ENCODE measurements around the gene CMSS1.

Gene CMSS1

GRCh38 chr3:99817437-99818240 is at the start of gene CMSS1:
CMSS1 (plus strand) TSS chr3:99817862.
- peak; percentile 79 for DNase-seq

GRCh38 chr3:99768126-99768525 is 49.5 kb upstream of the CMSS1 start:
- DNase-seq, result no peak

GRCh38 chr3:99768808-99769501 is 48.7 kb upstream of the CMSS1 start:
- no peak for DNase-seq

GRCh38 chr3:99772171-99772570 is 45.5 kb upstream of the CMSS1 start:
- no peak for DNase-seq

- DNase-seq, result no peak
Observed at GRCh38 chr3:99772671-99773070, 45.0 kb upstream of the CMSS1 start.

- DNase-seq, result no peak
Observed at GRCh38 chr3:99774467-99774866, 43.2 kb upstream of the CMSS1 start.

GRCh38 chr3:99776516-99777209 is 41.0 kb upstream of the CMSS1 start:
- DNase-seq, result no peak

GRCh38 chr3:99777210-99777549 is 40.5 kb upstream of the CMSS1 start:
- DNase-seq, result no peak

- no peak for DNase-seq
Observed at GRCh38 chr3:99777708-99778107, 40.0 kb upstream of the CMSS1 start.

GRCh38 chr3:99780749-99781148 is 36.9 kb upstream of the CMSS1 start:
- DNase-seq, result no peak

GRCh38 chr3:99781761-99782160 is 35.9 kb upstream of the CMSS1 start:
- no peak for DNase-seq

GRCh38 chr3:99783011-99783573 is 34.6 kb upstream of the CMSS1 start:
- no peak for DNase-seq

- peak; percentile 51 for DNase-seq
Observed at GRCh38 chr3:99789011-99789721, 28.5 kb upstream of the CMSS1 start.

- DNase-seq, result no peak
Observed at GRCh38 chr3:99794485-99794884, 23.2 kb upstream of the CMSS1 start.

GRCh38 chr3:99795573-99795972 is 22.1 kb upstream of the CMSS1 start:
- DNase-seq, result no peak

- DNase-seq, result no peak
Observed at GRCh38 chr3:99799422-99799821, 18.2 kb upstream of the CMSS1 start.

GRCh38 chr3:99803297-99803696 is 14.4 kb upstream of the CMSS1 start:
- DNase-seq, result no peak

- no peak for DNase-seq
Observed at GRCh38 chr3:99805160-99805559, 12.5 kb upstream of the CMSS1 start.

GRCh38 chr3:99808163-99808794 is 9.4 kb upstream of the CMSS1 start:
- peak; percentile 48 for DNase-seq

GRCh38 chr3:99809565-99809964 is 8.1 kb upstream of the CMSS1 start:
- no peak for DNase-seq

- DNase-seq, result no peak
Observed at GRCh38 chr3:99810403-99810802, 7.3 kb upstream of the CMSS1 start.

- no peak for DNase-seq
Observed at GRCh38 chr3:99817047-99817436, 620 bp upstream of the CMSS1 start.

- DNase-seq, result no peak
Observed at GRCh38 chr3:99818818-99819217, 1.2 kb downstream of the CMSS1 start.
